A549 (cell line): ENCODE results near the gene POLR3E.

Experiments
- BCL3 ChIP-seq: fragments of >200 bp; sonication (Bioruptor Twin); formaldehyde crosslinking; IDR thresholded peaks from 3 replicates; pipeline ENCODE4 v1.6.1; 2016
- MAZ ChIP-seq: fragments of 150-350 bp; IDR thresholded peaks from 2 replicates; pipeline ENCODE4 v1.6.1; 2014; ENCODE audit warnings: antibody characterized with exemption, low read depth, low read length, borderline replicate concordance
- REST ChIP-seq: fragments of 200-600 bp; sonication (generic); IDR thresholded peaks from 2 replicates; pipeline ENCODE4 v1.6.1; 2016; ENCODE audit warnings: antibody characterized with exemption, mild to moderate bottlenecking, moderate library complexity

- TF ChIP-seq BCL3 = no peak
- TF ChIP-seq MAZ = no peak
- no peak for TF ChIP-seq REST
Observed at GRCh38 chr16:22250522-22250921, 46.7 kb upstream of the POLR3E start.
